IMR-90 (cell line): ENCODE data around the gene SPPL2A. TPM values are rescaled to one million over a fixed set of nuclear protein-coding genes. Genes with fewer than 3 reads are reported as not detected.

Experiments
- ATAC-seq: fragments of 200-7000 bp; cut with Tn5 transposase; 2 replicates; pipeline ENCODE4 v1.9.1; 2020; ENCODE audit warnings: low read depth, mild to moderate bottlenecking, moderate library complexity
- BruUV-seq: library from RNA; stranded (reverse); fragments of 400-500 nt; replicated peaks from 2 replicates; lab custom pipeline; 2021; lab: Mats Ljungman, UMichigan
- CTCF ChIA-PET: fragments of 300-600 bp; formaldehyde crosslinking; extraction: SDS; loops from one replicate; lab custom pipeline; 2021; ENCODE audit warnings: antibody characterized with exemption; lab: Yijun Ruan, JAX
- POLR2A ChIA-PET: fragments of 300-600 bp; sonication (Branson Sonifier 250); formaldehyde crosslinking; loops from one replicate; lab custom pipeline; 2022; ENCODE audit warnings: antibody characterized with exemption; ENCODE audit not compliant: unreplicated experiment; lab: Charles Lee
- DNase-seq: peaks from one replicate; pipeline ENCODE4 v3.0.0; 2013
- H2AFZ ChIP-seq: replicated peaks from 2 replicates; pipeline ENCODE3; 2013; ENCODE audit warnings: low read length, mild to moderate bottlenecking; ENCODE audit not compliant: poor library complexity
- H2AK5ac ChIP-seq: 2 replicates; pipeline ENCODE4 v1.6.1; 2013; ENCODE audit warnings: low read depth, low read length, inconsistent platforms
- H2AK9ac ChIP-seq: replicated peaks from 2 replicates; pipeline ENCODE3; 2013; ENCODE audit warnings: mild to moderate bottlenecking, low read depth, low read length, moderate library complexity; ENCODE audit not compliant: poor library complexity
- H2BK120ac ChIP-seq: 2 replicates; pipeline ENCODE4 v1.6.1; 2013; ENCODE audit warnings: low read depth, low read length, inconsistent platforms
- H2BK15ac ChIP-seq: 3 replicates; pipeline ENCODE4 v1.6.1; 2013; ENCODE audit warnings: low read depth, low read length, inconsistent platforms
- H2BK20ac ChIP-seq: 2 replicates; pipeline ENCODE4 v1.6.1; 2013; ENCODE audit warnings: low read depth, mild to moderate bottlenecking, inconsistent platforms, low read length, moderate library complexity
- H2BK5ac ChIP-seq: 2 replicates; pipeline ENCODE4 v1.6.1; 2013; ENCODE audit warnings: mild to moderate bottlenecking, low read depth, low read length, inconsistent platforms; ENCODE audit not compliant: poor library complexity, severe bottlenecking
- H3K14ac ChIP-seq: replicated peaks from 2 replicates; pipeline ENCODE4 v1.6.1; 2013; ENCODE audit warnings: low read depth, low read length, inconsistent platforms
- H3K18ac ChIP-seq: 2 replicates; pipeline ENCODE4 v1.6.1; 2013; ENCODE audit warnings: low read depth, low read length, control low read depth
- H3K23ac ChIP-seq: 2 replicates; pipeline ENCODE4 v1.6.1; 2013; ENCODE audit warnings: low read depth, low read length, inconsistent platforms
- H3K27ac ChIP-seq: 2 replicates; pipeline ENCODE4 v1.5.1; 2013; ENCODE audit warnings: mild to moderate bottlenecking, control low read depth, low read length; ENCODE audit not compliant: insufficient read depth
- H3K27me3 ChIP-seq: 2 replicates; pipeline ENCODE4 v1.6.1; 2013; ENCODE audit warnings: low read length; ENCODE audit not compliant: control insufficient read depth, insufficient read depth
- H3K36me3 ChIP-seq: 2 replicates; pipeline ENCODE4 v1.6.1; 2013; ENCODE audit warnings: low read length, mixed read lengths; ENCODE audit not compliant: control insufficient read depth, insufficient read depth
- H3K4ac ChIP-seq: 2 replicates; pipeline ENCODE4 v1.6.1; 2013; ENCODE audit warnings: low read depth, low read length, inconsistent platforms
- H3K4me1 ChIP-seq: 2 replicates; pipeline ENCODE4 v1.6.1; 2013; ENCODE audit warnings: low read length, mixed read lengths; ENCODE audit not compliant: control insufficient read depth, insufficient read depth
- H3K4me2 ChIP-seq: 2 replicates; pipeline ENCODE4 v1.6.1; 2013; ENCODE audit warnings: low read depth, mild to moderate bottlenecking, control low read depth, low read length, moderate library complexity
- H3K4me3 ChIP-seq: 2 replicates; pipeline ENCODE4 v1.5.1; 2013; ENCODE audit warnings: low read depth, mild to moderate bottlenecking, control low read depth, low read length, moderate library complexity; ENCODE audit not compliant: insufficient read depth
- H3K56ac ChIP-seq: 2 replicates; pipeline ENCODE4 v1.6.1; 2013; ENCODE audit warnings: low read length, inconsistent platforms; ENCODE audit not compliant: insufficient read depth; ENCODE audit errors: extremely low read depth
- H3K79me1 ChIP-seq, 2 experiments: 2 replicates each; pipeline ENCODE4 v1.6.1; 2013; ENCODE audit warnings: low read length in 2 of 2, inconsistent platforms in 1 of 2, low read depth in 1 of 2
- H3K9ac ChIP-seq: 2 replicates; pipeline ENCODE4 v1.6.1; 2013; ENCODE audit warnings: low read depth, low read length, control low read depth
- H3K9me1 ChIP-seq: 2 replicates; pipeline ENCODE4 v1.6.1; 2013; ENCODE audit warnings: low read length, inconsistent platforms; ENCODE audit not compliant: insufficient read depth
- H3K9me3 ChIP-seq: 2 replicates; pipeline ENCODE4 v1.6.1; 2013; ENCODE audit warnings: low read length; ENCODE audit not compliant: control insufficient read depth, insufficient read depth
- H4K20me1 ChIP-seq: 2 replicates; pipeline ENCODE4 v1.6.1; 2013; ENCODE audit warnings: low read length, inconsistent platforms; ENCODE audit not compliant: insufficient read depth
- H4K5ac ChIP-seq: 2 replicates; pipeline ENCODE4 v1.6.1; 2013; ENCODE audit warnings: mild to moderate bottlenecking, low read depth, low read length, control low read depth
- H4K8ac ChIP-seq, 2 experiments: 2 replicates each; pipeline ENCODE4 v1.6.1; 2013; ENCODE audit warnings: low read depth in 2 of 2, low read length in 2 of 2, control low read depth in 1 of 2, inconsistent platforms in 1 of 2
- H4K91ac ChIP-seq: 2 replicates; pipeline ENCODE4 v1.6.1; 2013; ENCODE audit warnings: low read depth, low read length, inconsistent platforms; ENCODE audit not compliant: insufficient read depth
- MAFK ChIP-seq: IDR thresholded peaks from 2 replicates; pipeline ENCODE4 v1.6.1; 2012; ENCODE audit warnings: low read depth, low read length, improper control_type of control experiment
- WGBS, 2 experiments: methylation state at CpG; one replicate each; pipeline versions ENCODE4 v1.1.5 to v1.1.7; 2013; ENCODE audit warnings: missing lambda C conversion rate in 2 of 2; ENCODE audit not compliant: insufficient read length in 1 of 2; ENCODE audit errors: extremely low coverage in 2 of 2; 5-methylcytosine and 5-hydroxymethylcytosine counted together
- dilution Hi-C: fragments of 300-500 bp; cut with HindIII; formaldehyde crosslinking; loops from one replicate; pipeline ENCODE4 v1.14.3; 2018; ENCODE audit warnings: low sequenced_read_pairs; ENCODE audit not compliant: unreplicated experiment
- in situ Hi-C: fragments of 300-500 bp; cut with MboI; formaldehyde crosslinking; loops from 3 replicates; pipeline ENCODE4 v1.14.3; 2019; ENCODE audit warnings: low sequenced_read_pairs, inconsistent platforms, mixed read lengths
- intact Hi-C: fragments of 100-400 bp; cut with micrococcal nuclease; formaldehyde crosslinking; loops from 2 replicates; pipeline ENCODE4 v1.10.0; 2022
- polyA plus RNA-seq, 3 experiments: library from polyadenylated mRNA; depleted of rRNA; stranded (reverse); fragments of >200 nt; gene quantifications; 2 replicates each; pipeline ENCODE4 v1.2.3, GENCODE V29; 2012; ENCODE audit warnings: low replicate concordance in 1 of 3
- total RNA-seq: library from RNA; depleted of rRNA; stranded (reverse); fragments of >200 nt; gene quantifications from 2 replicates; pipeline ENCODE4 v1.2.3, GENCODE V29; 2012

Gene SPPL2A
- total and polyA plus RNA-seq, 2 of the 4 experiments (the other 2 are of a cell fraction), result 29.2 to 53.8 TPM

DNA sequence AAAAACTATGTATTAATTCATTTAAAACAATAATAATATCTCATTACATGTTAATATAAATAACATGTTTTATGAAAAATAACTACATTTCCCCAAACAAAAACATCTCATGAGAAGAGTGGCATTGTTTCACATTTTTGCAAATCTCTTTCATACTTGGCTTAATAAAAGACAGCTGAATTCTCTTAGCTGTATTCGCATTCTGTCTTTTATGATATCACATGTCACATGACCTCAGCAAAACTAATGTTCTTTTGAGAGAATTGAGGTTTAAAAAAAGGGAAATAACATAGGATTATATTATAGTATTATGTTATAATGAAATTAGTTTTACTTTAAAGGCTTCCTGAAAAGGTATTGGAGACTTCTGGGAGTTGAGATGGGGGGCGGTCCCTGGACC, 48.4 kb upstream of the SPPL2A start:
- H4K91ac ChIP-seq, result no peak overlapping the region
- H4K5ac ChIP-seq, result no peak overlapping the region
- H2BK5ac ChIP-seq, result no peak overlapping the region
- H3K9me1 ChIP-seq, result no peaks in the 10 kb centered on the region
- ChIA-PET POLR2A (no interaction called here), CTCF (interaction anchor here (0.6 kb wide), 1 partner anchor 56 kb away, joined by 3 read pairs; no protein-coding TSS in a partner anchor)
- H3K9ac ChIP-seq, result no peak overlapping the region
- no TSS peak for BruUV-seq
- no peaks in the 10 kb centered on the region for H3K4me1 ChIP-seq
- no peaks in the 10 kb centered on the region for H4K20me1 ChIP-seq
- H3K4me2 ChIP-seq, result no peak overlapping the region
- ATAC-seq, result no peak
- H3K79me1 ChIP-seq, result no peaks in the 10 kb centered on the region
- H2AK9ac ChIP-seq, result no peak overlapping the region
- intact Hi-C loops, result no loop called here
- no peak overlapping the region for H2BK20ac ChIP-seq
- no peak overlapping the region for H3K18ac ChIP-seq
- H2BK15ac ChIP-seq, result no peak overlapping the region
- H3K36me3 ChIP-seq, result no peaks in the 10 kb centered on the region
- H3K4ac ChIP-seq, result no peak overlapping the region
- TF ChIP-seq MAFK, result no peak
- H3K9me3 ChIP-seq, result no peaks in the 10 kb centered on the region
- no peak overlapping the region for H3K14ac ChIP-seq
- H3K56ac ChIP-seq, result no peak overlapping the region
- no peak overlapping the region for H3K27ac ChIP-seq
- dilution Hi-C loops, result no loop called here
- H3K4me3 ChIP-seq, result no peak overlapping the region
- H3K27me3 ChIP-seq, result peaks cover 9% of the 10 kb centered on the region
- WGBS, 2 experiments, result no CpG with 5 or more reads among the region's 2 CpGs
- H2AK5ac ChIP-seq, result no peak overlapping the region
- H2BK120ac ChIP-seq, result no peak overlapping the region
- no peak for DNase-seq
- no peak overlapping the region for H3K23ac ChIP-seq
- no peak overlapping the region for H4K8ac ChIP-seq
- in situ Hi-C loops, result no loop called here
- H2AFZ ChIP-seq, result no peak overlapping the region
